ENCODE measurements around the gene TNFRSF14. TPM values are rescaled to one million over a fixed set of nuclear protein-coding genes. Genes with fewer than 3 reads are reported as not detected.

Gene TNFRSF14
- total RNA-seq, 1 experiment from 2014 or later = 0.57 TPM

GRCh38 chr1:2507744-2508155 lies 48.4 kb upstream of the TNFRSF14 start:
- DNase-seq = no peak
- H2AFZ ChIP-seq (ENCODE audit: low read length) = no peak overlapping the region
- H3K9me3 ChIP-seq (ENCODE audit: control insufficient read depth, low read depth, low read length) = no peaks in the 10 kb centered on the region
- H2AK5ac ChIP-seq (ENCODE audit: insufficient read length, low read length) = no peak overlapping the region
- no peak overlapping the region for H3T11ph ChIP-seq (ENCODE audit: low read length)
- no peaks in the 10 kb centered on the region for H4K20me1 ChIP-seq (ENCODE audit: control insufficient read depth, insufficient read depth, insufficient read length)
- H3K27ac Mint-ChIP-seq = no peak overlapping the region
- H2BK120ac ChIP-seq (ENCODE audit: low read depth, low read length, poor library complexity, severe bottlenecking) = no peak overlapping the region
- H3K4me1 ChIP-seq (ENCODE audit: insufficient read depth, low read length) = no peaks in the 10 kb centered on the region
- no peak overlapping the region for H4K5ac ChIP-seq (ENCODE audit: insufficient read length, low read depth, low read length)
- H3K9me3 Mint-ChIP-seq = no peaks in the 10 kb centered on the region
- no peak overlapping the region for H3K4ac ChIP-seq (ENCODE audit: low read depth, low read length)
- no peak overlapping the region for H3K56ac ChIP-seq (ENCODE audit: insufficient read length, low read depth, low read length)
- WGBS (ENCODE audit: extremely low coverage, insufficient read length, low lambda C conversion rate) = no CpG with 5 or more reads among the region's 6 CpGs
- no peaks in the 10 kb centered on the region for H3K4me1 Mint-ChIP-seq
- no peaks in the 10 kb centered on the region for H3K79me2 ChIP-seq (ENCODE audit: insufficient read depth, low read length)
- TF ChIP-seq CTCF (conservative IDR thresholded peaks at IDR 0.05) = no peak
- no peak overlapping the region for H3K23ac ChIP-seq (ENCODE audit: insufficient read length, low read depth, low read length)
- no peak overlapping the region for H2BK5ac ChIP-seq (ENCODE audit: insufficient read length, low read length)
- no peak overlapping the region for H3K27ac ChIP-seq (ENCODE audit: insufficient read length, low read depth, low read length)
- no peak overlapping the region for H4K8ac ChIP-seq (replicated peaks; ENCODE audit: insufficient read length, low read depth, low read length)
- H4K91ac ChIP-seq (ENCODE audit: insufficient read length, low read depth, low read length) = no peak overlapping the region
- H2BK20ac ChIP-seq (ENCODE audit: low read depth, low read length, poor library complexity, severe bottlenecking) = no peak overlapping the region
- no peaks in the 10 kb centered on the region for H3K79me1 ChIP-seq (ENCODE audit: insufficient read depth, low read depth, low read length, poor library complexity, severe bottlenecking)
- H2BK12ac ChIP-seq (ENCODE audit: insufficient read length, low read depth, low read length) = no peak overlapping the region
- no peak overlapping the region for H3K14ac ChIP-seq (ENCODE audit: insufficient read depth, low read length)
- peaks cover 10 to 38% (median 26%) of the 10 kb centered on the region in 3 experiments; a peak in 6 of 7 replicates for H3K36me3 Mint-ChIP-seq (ENCODE audit: insufficient read depth in 1 of 3, low read depth in 3 of 3)
- H3K9ac ChIP-seq (ENCODE audit: extremely low read depth, insufficient read length, low read length) = no peak overlapping the region
- H3K18ac ChIP-seq (ENCODE audit: insufficient read length, low read depth, low read length) = no peak overlapping the region
- H3K4me2 ChIP-seq (ENCODE audit: insufficient read depth, insufficient read length, low read length) = no peak overlapping the region
- H3K27me3 ChIP-seq (ENCODE audit: insufficient read depth, low read length) = no peaks in the 10 kb centered on the region
- no peaks in the 10 kb centered on the region for H3K23me2 ChIP-seq (ENCODE audit: insufficient read length, low read depth, low read length, poor library complexity, severe bottlenecking)
- peaks cover 2% of the 10 kb centered on the region for H3K27me3 Mint-ChIP-seq (ENCODE audit: low read depth)
- H3K4me3 Mint-ChIP-seq = no peak overlapping the region
- no peak overlapping the region for H2BK15ac ChIP-seq (ENCODE audit: low read depth, low read length)
